ENCODE measurements around the gene HNRNPM. TPM values are rescaled to one million over a fixed set of nuclear protein-coding genes. Genes with fewer than 3 reads are reported as not detected.
"Not testable (repeated sequence)": the region's sequence is repeated elsewhere in the genome, so short reads cannot be mapped to it uniquely, and the experiment has no call there.

The HNRNPM gene
- total RNA-seq, 1 donor from 2014 or later, result 317 TPM

DNA sequence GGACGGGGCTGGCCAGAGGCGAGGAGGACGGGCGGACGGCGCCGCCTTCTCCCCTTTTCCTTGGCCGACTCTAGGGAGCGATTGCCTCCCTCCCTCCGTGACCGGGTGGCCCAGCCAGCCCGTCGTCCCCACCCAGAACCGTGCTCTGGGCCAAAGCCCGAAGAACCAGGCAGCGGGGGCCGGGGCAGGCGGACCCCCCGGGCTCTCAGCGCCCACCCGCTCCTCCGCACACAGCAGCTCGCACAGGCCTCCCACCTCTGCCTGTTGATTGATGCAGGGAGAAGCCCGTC lies 41.0 kb upstream of the HNRNPM start:
- no peak for DNase-seq (ENCODE audit: extremely low spot score, unreplicated experiment)
- no peaks in the 10 kb centered on the region for H3K9me3 Mint-ChIP-seq
- no peaks in the 10 kb centered on the region for H3K27me3 Mint-ChIP-seq
- TF ChIP-seq, protein P1, sequence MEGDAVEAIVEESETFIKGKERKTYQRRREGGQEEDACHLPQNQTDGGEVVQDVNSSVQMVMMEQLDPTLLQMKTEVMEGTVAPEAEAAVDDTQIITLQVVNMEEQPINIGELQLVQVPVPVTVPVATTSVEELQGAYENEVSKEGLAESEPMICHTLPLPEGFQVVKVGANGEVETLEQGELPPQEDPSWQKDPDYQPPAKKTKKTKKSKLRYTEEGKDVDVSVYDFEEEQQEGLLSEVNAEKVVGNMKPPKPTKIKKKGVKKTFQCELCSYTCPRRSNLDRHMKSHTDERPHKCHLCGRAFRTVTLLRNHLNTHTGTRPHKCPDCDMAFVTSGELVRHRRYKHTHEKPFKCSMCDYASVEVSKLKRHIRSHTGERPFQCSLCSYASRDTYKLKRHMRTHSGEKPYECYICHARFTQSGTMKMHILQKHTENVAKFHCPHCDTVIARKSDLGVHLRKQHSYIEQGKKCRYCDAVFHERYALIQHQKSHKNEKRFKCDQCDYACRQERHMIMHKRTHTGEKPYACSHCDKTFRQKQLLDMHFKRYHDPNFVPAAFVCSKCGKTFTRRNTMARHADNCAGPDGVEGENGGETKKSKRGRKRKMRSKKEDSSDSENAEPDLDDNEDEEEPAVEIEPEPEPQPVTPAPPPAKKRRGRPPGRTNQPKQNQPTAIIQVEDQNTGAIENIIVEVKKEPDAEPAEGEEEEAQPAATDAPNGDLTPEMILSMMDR (conservative IDR thresholded peaks at IDR 0.05), result no peak
- H3K4me1 Mint-ChIP-seq (ENCODE audit: unreplicated experiment), result no peaks in the 10 kb centered on the region
- no peak overlapping the region for H3K27ac Mint-ChIP-seq
- peaks cover 6% of the 10 kb centered on the region for H3K36me3 Mint-ChIP-seq
- no peak overlapping the region for H3K4me3 Mint-ChIP-seq

DNA sequence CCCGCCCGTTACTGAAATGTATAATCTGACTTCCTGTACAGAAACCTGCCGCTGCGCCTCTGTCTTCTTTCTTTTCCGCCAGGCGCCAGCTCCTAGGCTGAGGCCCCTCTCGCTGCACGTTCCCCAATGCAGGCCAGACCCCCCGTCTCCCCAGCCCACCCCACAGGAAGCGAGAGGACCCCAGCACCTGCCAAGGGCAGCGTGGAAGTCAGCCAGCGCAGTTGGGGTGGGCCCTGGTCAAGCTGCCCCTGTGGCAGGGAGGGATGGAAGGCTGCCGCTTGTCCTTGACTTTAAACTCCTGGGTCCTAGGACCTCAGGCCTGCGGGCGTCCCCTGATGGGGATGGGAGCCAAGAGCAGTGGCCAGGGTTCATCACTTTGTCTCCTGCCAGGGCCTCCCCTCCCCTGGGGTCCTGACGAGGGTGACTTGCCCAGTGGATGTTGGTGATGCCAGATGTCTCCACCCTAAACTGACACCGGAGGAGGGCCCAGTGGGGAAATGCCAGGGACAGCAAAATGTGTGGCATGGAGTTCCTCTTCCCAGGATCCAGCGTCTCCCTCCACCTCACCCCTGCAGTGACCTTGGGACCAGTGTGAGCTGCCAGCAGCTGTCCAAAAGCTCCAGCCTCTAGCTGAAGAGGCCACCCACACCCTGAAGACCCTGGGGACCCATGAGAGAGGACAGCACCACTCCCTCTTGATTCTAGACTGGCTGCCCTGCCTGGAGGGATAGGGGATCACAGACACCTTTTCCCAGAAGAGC lies 40.2 kb upstream of the HNRNPM start:
- H3K9me3 Mint-ChIP-seq, result no peaks in the 10 kb centered on the region
- no peaks in the 10 kb centered on the region for H3K27me3 Mint-ChIP-seq
- H3K27ac Mint-ChIP-seq, result no peak overlapping the region
- H3K4me1 Mint-ChIP-seq (ENCODE audit: unreplicated experiment), result no peaks in the 10 kb centered on the region
- no peak for DNase-seq (ENCODE audit: extremely low spot score, unreplicated experiment)
- TF ChIP-seq, protein P1 (conservative IDR thresholded peaks at IDR 0.05), result no peak
- no peak overlapping the region for H3K4me3 Mint-ChIP-seq
- peaks cover 6% of the 10 kb centered on the region for H3K36me3 Mint-ChIP-seq

DNA sequence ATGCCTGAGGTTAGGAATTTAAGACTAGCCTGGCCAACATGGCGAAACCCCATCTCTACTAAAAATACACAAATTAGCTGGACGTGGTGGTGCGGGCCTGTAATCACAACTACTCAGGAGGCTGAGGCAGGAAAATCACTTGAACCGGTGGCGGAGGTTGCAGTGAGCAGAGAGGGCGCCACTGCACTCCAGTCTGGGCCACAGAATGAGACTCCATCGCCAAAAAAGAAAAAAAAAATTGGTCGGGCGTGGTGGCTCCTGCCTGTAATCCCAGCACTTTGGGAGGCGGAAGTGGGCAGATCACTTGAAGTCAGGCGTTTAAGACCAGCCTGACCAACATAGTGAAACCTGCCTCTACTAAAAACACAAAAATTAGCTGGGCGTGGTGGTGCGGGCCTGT lies 34.1 kb upstream of the HNRNPM start:
- H3K9me3 Mint-ChIP-seq, H3K4me3 Mint-ChIP-seq, H3K27ac Mint-ChIP-seq: not testable (repeated sequence)

DNA sequence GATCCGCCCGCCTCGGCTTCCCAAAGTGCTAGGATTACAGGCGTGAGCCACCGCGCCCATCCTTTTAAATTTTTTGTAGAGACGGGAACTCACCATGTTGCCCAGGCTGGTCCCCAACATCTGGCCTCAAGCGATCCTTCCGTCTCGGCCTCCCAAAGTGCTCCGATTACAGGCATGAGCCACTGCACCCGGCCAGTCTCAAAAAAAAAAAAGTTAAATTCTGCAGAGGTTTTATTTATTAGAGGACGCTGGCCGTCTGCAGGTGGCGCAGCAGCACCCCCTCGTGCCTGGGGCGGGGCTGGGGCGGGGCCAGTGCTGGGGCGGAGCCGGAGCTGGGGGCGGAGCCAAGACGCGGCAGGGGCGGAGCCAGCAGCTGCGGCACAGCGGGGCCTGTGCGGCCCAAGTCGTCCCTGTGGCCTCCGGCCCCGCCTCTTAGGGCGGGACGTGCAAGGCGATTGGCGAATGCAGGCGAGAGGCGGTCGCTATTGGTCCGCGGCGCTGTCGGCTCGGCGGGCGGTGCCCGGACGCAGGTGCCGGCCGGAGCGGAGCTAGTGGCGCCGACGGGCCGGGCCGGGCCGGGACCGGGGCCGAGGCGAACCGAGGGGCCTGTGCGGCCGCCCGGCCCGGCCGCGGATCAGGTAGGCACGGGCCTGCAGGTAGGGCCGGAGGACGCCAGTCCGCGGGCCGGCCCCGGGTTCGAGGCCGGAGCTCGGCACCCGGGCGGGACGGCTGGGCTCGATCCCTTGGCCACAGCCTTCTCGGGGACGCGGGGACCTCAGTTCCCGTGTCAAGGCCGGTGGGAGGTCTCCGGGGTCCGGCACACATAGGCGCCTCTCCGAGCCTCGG lies 31.8 kb upstream of the HNRNPM start, which contains the start of gene MARCHF2:
Gene MARCHF2, plus strand, starts transcription at position 523 of the 846 bp plus-strand sequence. CDS start 8,536 bp downstream, outside the sequence.
- Mint-ChIP-seq H3K27me3 (no peaks in the 10 kb centered on the region), H3K27ac (no peak within 1 kb of the TSS), H3K9me3 (no peaks in the 10 kb centered on the region), H3K4me1 (ENCODE audit: unreplicated experiment) (no peaks in the 10 kb centered on the region), H3K36me3 (no peaks in the 10 kb centered on the region), H3K4me3 (peak within 1 kb of the TSS; percentile 80)
- TF ChIP-seq, protein P1 (conservative IDR thresholded peaks at IDR 0.05), result peak; percentile 74
- peak; percentile 98 for DNase-seq (ENCODE audit: extremely low spot score, unreplicated experiment)

More for the DNA sequence above, 34.1 kb upstream of the HNRNPM start:
- H3K36me3 Mint-ChIP-seq; H3K27me3 Mint-ChIP-seq; H3K4me1 Mint-ChIP-seq (ENCODE audit: unreplicated experiment); DNase-seq (ENCODE audit: extremely low spot score, unreplicated experiment): not testable (repeated sequence)

DNA sequence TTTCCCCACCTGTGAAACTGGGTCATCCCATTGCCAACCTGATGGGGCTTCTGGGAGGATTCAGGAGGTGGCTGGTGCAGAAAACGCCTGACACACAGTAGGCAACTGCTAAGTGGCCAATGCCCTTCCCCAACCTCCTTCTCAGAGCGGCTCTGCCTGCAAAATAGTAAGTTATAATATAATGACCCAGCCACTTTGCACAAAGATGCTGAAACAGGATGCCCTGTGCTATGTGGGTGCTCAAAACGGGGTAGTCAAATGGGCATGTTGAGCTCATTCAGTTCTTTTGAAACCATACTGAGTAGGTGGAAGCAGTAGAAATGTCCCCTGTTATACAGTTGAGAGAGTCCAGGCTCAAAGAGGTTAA lies 31.2 kb upstream of the HNRNPM start:
- Mint-ChIP-seq H3K4me1 (ENCODE audit: unreplicated experiment) (peaks cover 5% of the 10 kb centered on the region), H3K36me3 (no peaks in the 10 kb centered on the region), H3K27ac (no peak overlapping the region), H3K9me3 (no peaks in the 10 kb centered on the region), H3K4me3 (peak overlapping the region; percentile 80), H3K27me3 (no peaks in the 10 kb centered on the region)
- DNase-seq (ENCODE audit: extremely low spot score, unreplicated experiment), result no peak
- TF ChIP-seq, protein P1 (conservative IDR thresholded peaks at IDR 0.05), result no peak

DNA sequence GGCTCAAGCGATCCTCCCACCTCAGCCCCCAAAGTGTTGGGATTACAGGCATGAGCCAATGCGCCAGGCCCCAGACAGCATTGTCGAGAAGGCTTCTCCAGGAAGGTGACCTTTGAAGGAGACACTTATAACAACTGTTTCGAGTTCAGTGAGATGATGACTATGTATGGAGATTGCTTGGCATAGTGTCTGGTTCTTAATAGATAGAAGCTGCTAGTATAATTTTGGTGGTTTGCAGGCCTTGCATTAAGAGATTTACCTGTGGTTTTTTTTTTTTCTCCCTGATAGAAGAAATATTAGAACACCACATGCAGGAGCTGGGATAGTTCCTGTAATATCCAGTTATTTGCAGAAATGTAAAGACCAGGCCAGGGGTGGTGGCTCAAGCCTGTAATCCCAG lies 28.0 kb upstream of the HNRNPM start:
- H3K4me3 Mint-ChIP-seq, result no peak overlapping the region
- no peaks in the 10 kb centered on the region for H3K27me3 Mint-ChIP-seq
- H3K36me3 Mint-ChIP-seq, result no peaks in the 10 kb centered on the region
- no peaks in the 10 kb centered on the region for H3K9me3 Mint-ChIP-seq
- no peak overlapping the region for H3K27ac Mint-ChIP-seq
- TF ChIP-seq, protein P1 (conservative IDR thresholded peaks at IDR 0.05), result no peak
- no peak for DNase-seq (ENCODE audit: extremely low spot score, unreplicated experiment)
- H3K4me1 Mint-ChIP-seq (ENCODE audit: unreplicated experiment), result peaks cover 5% of the 10 kb centered on the region

All from type B pancreatic cell (in vitro differentiated cells).